ENCODE results near the gene SOST. TPM values are rescaled to one million over a fixed set of nuclear protein-coding genes. Genes with fewer than 3 reads are reported as not detected.

Gene SOST
- total RNA-seq, 1 donor from 2014 or later, result 0.24 TPM

GRCh38 chr17:43754947-43755346, 3.6 kb downstream of the SOST start:
- intact Hi-C loops (cut with DNase I), result loop anchor here (5.0 kb wide), 1 partner anchor 178 kb away; no protein-coding TSS in a partner anchor

GRCh38 chr17:43753493-43754129, 5.0 kb downstream of the SOST start:
- intact Hi-C loops (cut with DNase I), result no loop called here
- DNase-seq (ENCODE audit: low spot score), result peak; percentile 4

More at GRCh38 chr17:43754947-43755346, 3.6 kb downstream of the SOST start:
- DNase-seq (ENCODE audit: low spot score), result no peak

- intact Hi-C loops (cut with DNase I), result no loop called here
- peak; percentile 33 for DNase-seq (ENCODE audit: low spot score)
These were observed 8.4 kb downstream of the SOST start for GRCh38 chr17:43750153-43750552.

GRCh38 chr17:43745541-43745940, 13.1 kb downstream of the SOST start:
- intact Hi-C loops (cut with DNase I), result no loop called here

GRCh38 chr17:43741636-43742035, 17.0 kb downstream of the SOST start:
- DNase-seq (ENCODE audit: low spot score), result no peak
- intact Hi-C loops (cut with DNase I), result no loop called here

More at GRCh38 chr17:43745541-43745940, 13.1 kb downstream of the SOST start:
- DNase-seq (ENCODE audit: low spot score), result no peak

GRCh38 chr17:43740541-43740940, 18.1 kb downstream of the SOST start:
- intact Hi-C loops (cut with DNase I), result no loop called here
- DNase-seq (ENCODE audit: low spot score), result no peak

GRCh38 chr17:43737722-43738121, 20.9 kb downstream of the SOST start:
- DNase-seq (ENCODE audit: low spot score), result no peak
- intact Hi-C loops (cut with DNase I), result no loop called here

- DNase-seq (ENCODE audit: low spot score), result no peak
- intact Hi-C loops (cut with DNase I), result no loop called here
These were observed 22.2 kb downstream of the SOST start for GRCh38 chr17:43736389-43736788.

GRCh38 chr17:43734376-43734775, 24.2 kb downstream of the SOST start:
- intact Hi-C loops (cut with DNase I), result no loop called here

GRCh38 chr17:43733956-43734355, 24.6 kb downstream of the SOST start:
- intact Hi-C loops (cut with DNase I), result no loop called here

More at GRCh38 chr17:43734376-43734775, 24.2 kb downstream of the SOST start:
- DNase-seq (ENCODE audit: low spot score), result no peak

GRCh38 chr17:43732958-43733357, 25.6 kb downstream of the SOST start:
- no peak for DNase-seq (ENCODE audit: low spot score)
- intact Hi-C loops (cut with DNase I), result no loop called here

More at GRCh38 chr17:43733956-43734355, 24.6 kb downstream of the SOST start:
- no peak for DNase-seq (ENCODE audit: low spot score)

- intact Hi-C loops (cut with DNase I), result loop anchor here (2.0 kb wide), 1 partner anchor 17 kb away; no protein-coding TSS in a partner anchor
- no peak for DNase-seq (ENCODE audit: low spot score)
These were observed 30.5 kb downstream of the SOST start for GRCh38 chr17:43728081-43728480.

GRCh38 chr17:43723697-43724359, 34.8 kb downstream of the SOST start:
- DNase-seq (ENCODE audit: low spot score), result no peak
- intact Hi-C loops (cut with DNase I), result no loop called here

- no peak for DNase-seq (ENCODE audit: low spot score)
These were observed 35.5 kb downstream of the SOST start for GRCh38 chr17:43722870-43723665.

GRCh38 chr17:43722269-43722619, 36.3 kb downstream of the SOST start:
- intact Hi-C loops (cut with DNase I), result no loop called here
- DNase-seq (ENCODE audit: low spot score), result no peak

More at GRCh38 chr17:43722870-43723665, 35.5 kb downstream of the SOST start:
- intact Hi-C loops (cut with DNase I), result no loop called here

GRCh38 chr17:43721537-43722268, 36.9 kb downstream of the SOST start:
- intact Hi-C loops (cut with DNase I), result loop anchor here (2.0 kb wide), 1 partner anchor 27 kb away; no protein-coding TSS in a partner anchor
- no peak for DNase-seq (ENCODE audit: low spot score)

GRCh38 chr17:43720311-43721060, 38.1 kb downstream of the SOST start:
- intact Hi-C loops (cut with DNase I), result loop anchor here (2.0 kb wide), 1 partner anchor 26 kb away; no protein-coding TSS in a partner anchor

GRCh38 chr17:43719578-43719977, 39.0 kb downstream of the SOST start:
- DNase-seq (ENCODE audit: low spot score), result no peak
- intact Hi-C loops (cut with DNase I), result no loop called here

More at GRCh38 chr17:43720311-43721060, 38.1 kb downstream of the SOST start:
- DNase-seq (ENCODE audit: low spot score), result peak; percentile 93

GRCh38 chr17:43718544-43718943, 40.0 kb downstream of the SOST start:
- DNase-seq (ENCODE audit: low spot score), result no peak
- intact Hi-C loops (cut with DNase I), result no loop called here

Measured in cardiac septum (tissue), 1 donor.